Gastroesophageal sphincter (tissue), 4 donors: ENCODE results near the gene TPPP. TPM values are rescaled to one million over a fixed set of nuclear protein-coding genes. Genes with fewer than 3 reads are reported as not detected.
"Not testable (repeated sequence)": the region's sequence is repeated elsewhere in the genome, so short reads cannot be mapped to it uniquely, and the experiment has no call there.

ENCODE experiments used
- ATAC-seq: fragments of 150-250 bp; one replicate; pipeline ENCODE4 v1.9.1; 2016; ENCODE audit warnings: mild to moderate bottlenecking, moderate library complexity
- H3K27ac ChIP-seq, 4 donors: fragments of 200-600 bp; sonication (generic) in 3 of 4; 1 replicate in 3 of 4; 2 replicates in 1 of 4; pipeline ENCODE4 v1.5.1; 2016 to 2019
- H3K27me3 ChIP-seq: fragments of 200-600 bp; sonication (generic); one replicate; pipeline ENCODE4 v1.5.1; 2019
- H3K36me3 ChIP-seq, 2 donors: fragments of 200-600 bp; sonication (generic); one replicate each; pipeline ENCODE4 v1.5.1; 2019; ENCODE audit warnings: control low read depth in 1 of 2
- H3K4me1 ChIP-seq, 3 donors: fragments of 200-600 bp; sonication (generic); 1 replicate in 2 of 3; 2 replicates in 1 of 3; pipeline ENCODE4 v1.5.1; 2016 to 2019; ENCODE audit warnings: control low read depth in 2 of 3
- H3K4me3 ChIP-seq, 2 donors: fragments of 200-600 bp; sonication (generic); one replicate each; pipeline ENCODE4 v1.5.1; 2019; ENCODE audit warnings: mild to moderate bottlenecking in 1 of 2, moderate library complexity in 1 of 2
- H3K9me3 ChIP-seq, 3 donors: fragments of 200-600 bp; sonication (generic); one replicate each; pipeline ENCODE4 v1.5.1; 2017 to 2019; ENCODE audit warnings: control low read depth in 2 of 3
- CTCF ChIP-seq, 4 experiments: fragments of 200-600 bp in 2 of 4; fragments of 450-650 bp in 2 of 4; sonication (generic) in 1 of 4; IDR thresholded peaks; one replicate each; pipeline ENCODE4 v1.5.1; 2017 to 2019; ENCODE audit warnings: antibody characterized with exemption in 4 of 4, mild to moderate bottlenecking in 2 of 4, moderate library complexity in 2 of 4
- POLR2A ChIP-seq, 2 donors: fragments of 450-650 bp; IDR thresholded peaks; one replicate each; pipeline ENCODE4 v1.6.1; 2017; ENCODE audit warnings: antibody characterized with exemption in 2 of 2, mild to moderate bottlenecking in 2 of 2, moderate library complexity in 1 of 2
- POLR2AphosphoS5 ChIP-seq: sonication (generic); formaldehyde crosslinking; IDR thresholded peaks from one replicate; pipeline ENCODE4 v1.6.1; 2017; ENCODE audit warnings: antibody characterized with exemption
- WGBS, 2 donors: methylation state at CpG; one replicate each; pipeline ENCODE4 v1.1.5; 2018; ENCODE audit warnings: low coverage in 1 of 2; 5-methylcytosine and 5-hydroxymethylcytosine counted together
- total RNA-seq, 4 donors: library from RNA; depleted of rRNA; stranded (reverse); fragments of >200 nt; gene quantifications; one replicate each; pipeline ENCODE4 v1.1.0, GENCODE V29; 2016

The TPPP gene
- 10 to 100 TPM; 13.3 to 42.8 (median 32.0) TPM for total RNA-seq

GRCh38 chr5:693271-694041 is at the start of gene TPPP:
TPPP (minus strand) TSS chr5:693352; CDS start chr5:678060, 15,292 bp downstream.
- TF ChIP-seq POLR2AphosphoS5 = peak; percentile 72
- peak; percentile 74 to 81 for TF ChIP-seq POLR2A (IDR thresholded peaks at IDR 0.05)
- not testable (repeated sequence) for H3K4me1 ChIP-seq, H3K27me3 ChIP-seq, H3K9me3 ChIP-seq, H3K36me3 ChIP-seq
- WGBS, 2 donors = no CpG with 5 or more reads among the region's 109 CpGs
- Histone ChIP-seq H3K4me3 (peak within 1 kb of the TSS; percentile 69 to 85), H3K27ac (peak within 1 kb of the TSS; percentile 80 to 90 (median 89))
- ATAC-seq = peak; percentile 90

GRCh38 chr5:742276-742675 is 49.1 kb upstream of the TPPP start:
- not testable (repeated sequence) for H3K27me3 ChIP-seq, ATAC-seq, H3K27ac ChIP-seq, H3K9me3 ChIP-seq, H3K4me1 ChIP-seq, H3K4me3 ChIP-seq
- H3K36me3 ChIP-seq = peaks cover 0 to 18% of the 10 kb centered on the region in 2 donors
- 82 to 87% methylated on average over 5 to 6 of the region's 6 CpGs for WGBS, 2 donors

GRCh38 chr5:734145-734544 is 41.0 kb upstream of the TPPP start:
- not testable (repeated sequence) for H3K4me3 ChIP-seq, H3K9me3 ChIP-seq, ATAC-seq, H3K27me3 ChIP-seq, H3K27ac ChIP-seq, H3K4me1 ChIP-seq
- H3K36me3 ChIP-seq = peaks cover 0 to 27% of the 10 kb centered on the region in 2 donors
- no CpG with 5 or more reads among the region's 1 CpG for WGBS, 2 donors

GRCh38 chr5:732754-733454 is 39.8 kb upstream of the TPPP start:
- peaks cover 0 to 24% of the 10 kb centered on the region in 2 donors for H3K36me3 ChIP-seq
- ATAC-seq, H3K27me3 ChIP-seq, H3K27ac ChIP-seq, H3K4me1 ChIP-seq, H3K9me3 ChIP-seq, H3K4me3 ChIP-seq: not testable (repeated sequence)
- WGBS, 2 donors = 91 to 94% methylated on average over 8 to 10 of the region's 10 CpGs

- not testable (repeated sequence) for H3K4me3 ChIP-seq, H3K27me3 ChIP-seq, H3K4me1 ChIP-seq, ATAC-seq, H3K9me3 ChIP-seq, H3K27ac ChIP-seq
- WGBS, 2 donors = 67% methylated on average over 1 of the region's 7 CpGs; no CpG with 5 or more reads in 1 of the 2 donors
- H3K36me3 ChIP-seq = peaks cover 0 to 24% of the 10 kb centered on the region in 2 donors
These were observed 36.1 kb upstream of the TPPP start for GRCh38 chr5:729225-729624.

GRCh38 chr5:727087-727486 is 33.9 kb upstream of the TPPP start:
- 43% methylated on average over 3 of the region's 9 CpGs; no CpG with 5 or more reads in 1 of the 2 donors for WGBS, 2 donors
- not testable (repeated sequence) for H3K36me3 ChIP-seq, H3K27me3 ChIP-seq, ATAC-seq, H3K9me3 ChIP-seq, H3K4me3 ChIP-seq, H3K4me1 ChIP-seq, H3K27ac ChIP-seq
- peak in 2 of 4 experiments; percentile 20 to 25 for TF ChIP-seq CTCF (IDR thresholded peaks at IDR 0.05)

- Histone ChIP-seq H3K9me3 (peaks cover 0 to 12% (median 0%) of the 10 kb centered on the region in 3 donors), H3K36me3 (peaks cover 0 to 10% of the 10 kb centered on the region in 2 donors)
- H3K27ac ChIP-seq, H3K27me3 ChIP-seq, H3K4me3 ChIP-seq, H3K4me1 ChIP-seq: not testable (repeated sequence)
- WGBS, 2 donors = 73% methylated on average over 2 of the region's 6 CpGs; no CpG with 5 or more reads in 1 of the 2 donors
- ATAC-seq = peak; percentile 30
These were observed 30.7 kb upstream of the TPPP start for GRCh38 chr5:723865-724264.

GRCh38 chr5:723309-723708 is 30.2 kb upstream of the TPPP start:
- H3K27me3 ChIP-seq, H3K27ac ChIP-seq, ATAC-seq, H3K4me1 ChIP-seq, H3K4me3 ChIP-seq: not testable (repeated sequence)
- Histone ChIP-seq H3K9me3 (peaks cover 0 to 12% (median 0%) of the 10 kb centered on the region in 3 donors), H3K36me3 (peaks cover 0 to 10% of the 10 kb centered on the region in 2 donors)
- 90% methylated on average over 2 of the region's 4 CpGs; no CpG with 5 or more reads in 1 of the 2 donors for WGBS, 2 donors

- ATAC-seq, H3K4me3 ChIP-seq, H3K27me3 ChIP-seq, H3K4me1 ChIP-seq, H3K27ac ChIP-seq: not testable (repeated sequence)
- peaks cover 0 to 12% (median 0%) of the 10 kb centered on the region in 3 donors for H3K9me3 ChIP-seq
- WGBS, 2 donors = 80 to 88% methylated on average over 1 of the region's 1 CpG
- H3K36me3 ChIP-seq = peaks cover 0 to 17% of the 10 kb centered on the region in 2 donors
These were observed 26.2 kb upstream of the TPPP start for GRCh38 chr5:719379-719778.
